Stimulated activated CD4-positive, alpha-beta T cell treated with anti-CD3 and anti-CD28 coated beads, Interleukin-12 subunit alpha, Interleukin-12 subunit beta, amount 100 ng/mL, for 24 hours (primary cell): ENCODE measurements around the gene ZNF597.

Experiments used
- DNase-seq, 2 experiments: peaks; one replicate each; pipeline ENCODE4 v3.0.0-alpha.2; 2020; ENCODE audit warnings: low read depth in 2 of 2

Gene ZNF597

DNA sequence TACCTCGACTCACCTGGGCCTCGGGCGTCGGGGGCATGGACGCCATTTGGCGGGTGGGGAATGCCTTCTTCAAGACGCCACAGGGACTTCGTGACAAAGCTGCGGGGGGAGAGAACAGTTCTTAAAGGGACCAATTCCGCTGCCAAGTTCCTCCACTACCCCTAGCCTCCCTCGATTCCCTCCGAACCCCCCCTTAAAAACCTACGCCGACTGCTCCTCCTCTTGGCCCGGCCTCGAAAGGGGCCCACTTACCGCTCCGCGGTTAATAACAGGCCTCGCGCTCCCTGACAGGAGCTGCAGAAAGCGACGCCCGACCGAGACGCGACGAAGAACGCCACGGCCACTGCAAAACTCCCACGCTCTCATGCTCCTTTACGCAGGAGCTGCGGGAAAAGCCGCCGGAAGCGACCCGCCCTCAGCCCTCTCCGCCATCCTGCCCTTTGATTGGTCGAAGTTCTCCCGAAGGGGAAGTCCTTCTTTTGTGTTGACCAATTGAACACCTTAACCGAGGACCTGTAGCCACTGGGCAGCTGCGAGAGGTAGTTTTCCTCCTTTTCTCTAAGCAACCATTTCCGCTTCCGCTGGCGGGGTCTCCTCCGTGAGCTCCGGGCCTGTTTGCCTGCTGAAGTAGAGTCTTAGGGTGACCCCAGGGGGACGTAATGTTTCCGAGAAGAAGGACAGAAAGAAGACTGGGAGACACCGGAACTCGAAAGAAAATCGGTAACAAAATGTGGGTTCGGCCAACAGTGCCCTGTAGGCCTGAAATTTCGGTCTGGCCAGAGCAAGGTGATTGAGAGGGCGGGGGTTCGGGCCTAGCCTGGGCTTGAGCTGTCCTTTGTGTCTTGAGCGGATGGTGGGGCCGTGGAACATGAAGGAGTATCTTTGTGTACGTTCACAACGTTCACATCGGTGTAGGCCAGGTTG is at the start of gene ZNF597, which contains the start of gene NAA60:
ZNF597 (minus strand) TSS at position 397 of the 924 bp plus-strand sequence; CDS start at position 46, 351 bp downstream.
NAA60 (plus strand) TSS at position 573 of the 924 bp plus-strand sequence. CDS start 32,548 bp downstream, outside the sequence.
- peak; percentile 61 to 68 for DNase-seq

GRCh38 chr16:3492356-3492755 is 49.1 kb upstream of the ZNF597 start:
- no peak for DNase-seq

GRCh38 chr16:3490911-3491629 is 47.8 kb upstream of the ZNF597 start:
- no peak for DNase-seq

GRCh38 chr16:3488801-3489200 is 45.5 kb upstream of the ZNF597 start:
- no peak for DNase-seq

DNA sequence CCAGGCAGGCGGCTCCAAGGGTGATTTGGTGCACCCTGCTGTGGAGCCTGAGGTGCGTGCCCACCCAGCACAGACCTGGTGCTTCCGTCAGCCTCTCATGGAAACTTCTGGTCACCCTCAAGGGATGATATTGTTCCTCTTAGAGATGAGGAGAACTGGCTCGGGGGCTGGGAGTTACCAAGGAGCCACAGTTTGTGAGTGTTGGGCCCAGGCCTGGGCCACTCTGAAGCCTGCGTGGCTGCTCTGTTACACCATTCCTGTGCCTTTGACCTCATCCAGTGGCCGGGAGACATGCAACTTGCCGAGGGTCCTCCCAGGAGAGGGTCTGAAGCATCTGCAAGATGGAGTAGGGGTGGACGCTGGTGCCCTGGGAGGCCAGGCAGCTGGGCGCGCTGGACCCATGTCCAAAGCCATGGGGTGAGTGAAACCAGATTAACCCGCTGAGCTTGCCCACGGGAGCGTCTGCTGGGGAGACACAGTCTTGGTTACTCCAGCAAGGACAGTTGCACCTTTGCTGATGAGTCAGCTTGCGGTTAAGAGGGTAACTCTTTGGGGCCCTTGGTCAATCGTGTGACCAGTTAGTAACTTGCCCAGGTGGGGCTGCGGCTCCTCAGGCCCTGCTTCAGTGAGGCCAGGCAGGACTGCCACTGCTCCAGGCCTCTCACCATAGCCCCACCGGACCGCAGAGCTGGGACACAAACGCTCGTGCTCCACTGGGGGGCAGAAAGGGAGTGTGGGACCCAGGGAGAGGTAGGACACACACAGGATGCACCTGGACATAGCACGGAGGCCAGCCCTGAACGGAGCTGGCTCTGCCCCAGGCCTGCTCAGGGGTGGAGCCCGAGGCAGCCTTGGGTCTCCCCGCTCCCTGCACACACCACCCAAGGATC is 44.5 kb upstream of the ZNF597 start:
- no peak for DNase-seq

- DNase-seq = no peak
These were observed 43.4 kb upstream of the ZNF597 start for GRCh38 chr16:3486506-3487215.

DNA sequence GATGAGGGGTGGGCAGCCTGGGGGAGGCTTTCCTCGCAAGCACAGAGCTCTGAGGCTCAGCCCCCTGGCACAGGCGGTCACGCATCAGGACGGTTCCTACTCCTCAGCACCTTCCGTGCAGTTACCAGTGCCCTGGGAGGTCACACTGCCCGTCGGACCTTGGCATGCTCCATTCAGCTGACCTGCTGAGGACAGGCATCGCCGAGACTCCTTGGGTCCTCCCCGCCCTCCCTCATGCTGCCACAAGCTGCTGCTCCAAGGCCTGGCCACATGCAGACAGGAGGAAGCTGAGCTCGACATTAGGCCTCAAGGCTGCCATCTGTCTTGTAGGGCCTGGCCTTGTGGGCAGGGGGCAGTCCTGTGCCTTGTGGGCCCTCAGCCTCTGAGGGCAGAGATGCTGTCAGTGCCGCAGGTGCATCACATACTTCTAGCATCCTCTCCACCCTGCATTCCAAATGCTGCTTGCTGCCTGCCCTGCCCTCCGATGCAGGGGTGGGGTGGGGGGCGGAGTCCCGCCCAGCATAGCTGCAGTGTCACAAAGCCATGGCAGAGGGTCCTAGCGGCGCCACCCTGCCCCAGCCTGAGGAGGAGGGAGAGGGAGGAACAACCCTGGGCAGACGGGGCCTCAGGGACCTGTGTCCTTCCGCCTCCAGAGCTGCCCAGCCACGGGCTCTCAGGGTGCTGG is 42.7 kb upstream of the ZNF597 start:
- no peak for DNase-seq

DNA sequence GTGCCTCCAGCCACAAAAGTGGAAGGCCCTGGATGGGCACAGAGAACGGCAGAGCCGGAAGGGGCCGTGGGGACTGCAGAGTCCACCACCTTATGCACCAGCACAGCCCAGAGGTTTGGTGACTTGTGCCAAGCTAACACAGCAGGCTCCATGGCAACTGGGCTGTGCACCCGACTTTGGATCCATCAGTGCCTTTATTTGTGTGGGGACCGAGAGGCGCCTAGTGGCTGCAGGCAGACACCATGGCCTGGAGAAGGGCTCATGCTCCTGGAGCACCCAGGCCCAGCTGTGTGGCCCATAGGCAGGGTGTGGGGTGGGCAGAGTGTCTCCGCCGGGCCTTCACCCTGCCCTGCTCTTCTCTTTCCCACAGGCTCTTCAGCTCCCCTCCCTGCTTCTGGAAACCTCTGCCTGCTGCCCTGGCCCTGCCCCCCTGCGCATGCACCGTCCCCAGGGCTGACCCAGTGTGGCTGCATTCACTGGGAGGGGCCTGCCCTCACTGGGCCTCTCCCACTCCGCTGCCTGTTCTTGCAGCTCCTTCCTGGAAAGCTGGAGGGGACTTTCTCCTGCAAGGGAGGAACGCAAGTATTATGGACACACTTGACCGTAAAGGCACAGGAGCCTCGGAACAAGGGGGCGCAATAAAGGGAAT is 41.9 kb upstream of the ZNF597 start:
- no peak for DNase-seq

DNA sequence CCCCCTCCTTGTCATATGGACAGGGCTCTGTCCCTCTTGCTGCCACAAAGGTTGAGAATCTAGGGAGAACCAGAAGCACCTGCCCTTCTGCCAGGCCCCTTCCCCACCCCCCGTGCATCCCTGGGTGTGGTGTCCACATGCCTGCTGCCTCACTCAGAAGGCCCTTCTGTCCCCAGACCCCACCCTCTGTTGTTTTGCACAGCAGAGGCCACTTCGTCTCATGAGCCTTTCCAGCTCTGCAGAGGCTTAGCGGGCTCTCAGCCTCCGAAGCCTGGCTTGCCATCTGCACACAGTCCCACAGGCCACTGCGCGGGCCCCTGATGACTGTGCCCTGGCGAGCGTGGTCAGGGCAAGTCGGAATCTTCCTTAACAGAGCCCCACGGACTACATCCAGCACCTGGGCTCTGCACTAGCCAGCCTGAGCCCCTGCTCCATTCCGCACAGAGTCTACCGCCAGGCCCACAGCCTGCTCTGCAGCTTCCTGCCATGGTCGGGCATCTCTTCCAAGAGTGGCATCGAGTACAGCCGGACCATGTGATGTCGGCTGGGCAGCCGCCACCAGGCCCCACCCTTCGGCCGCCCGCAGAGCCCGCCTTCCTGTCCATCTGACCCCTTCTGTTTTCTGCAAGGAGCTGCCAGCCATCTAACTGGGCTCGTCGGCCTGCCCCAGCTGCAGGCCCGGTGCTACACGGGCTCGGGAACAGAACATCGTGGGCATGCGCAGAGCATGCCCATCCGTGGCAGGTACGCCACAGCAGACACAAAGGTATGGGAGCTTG is 41.2 kb upstream of the ZNF597 start:
- DNase-seq = no peak

DNA sequence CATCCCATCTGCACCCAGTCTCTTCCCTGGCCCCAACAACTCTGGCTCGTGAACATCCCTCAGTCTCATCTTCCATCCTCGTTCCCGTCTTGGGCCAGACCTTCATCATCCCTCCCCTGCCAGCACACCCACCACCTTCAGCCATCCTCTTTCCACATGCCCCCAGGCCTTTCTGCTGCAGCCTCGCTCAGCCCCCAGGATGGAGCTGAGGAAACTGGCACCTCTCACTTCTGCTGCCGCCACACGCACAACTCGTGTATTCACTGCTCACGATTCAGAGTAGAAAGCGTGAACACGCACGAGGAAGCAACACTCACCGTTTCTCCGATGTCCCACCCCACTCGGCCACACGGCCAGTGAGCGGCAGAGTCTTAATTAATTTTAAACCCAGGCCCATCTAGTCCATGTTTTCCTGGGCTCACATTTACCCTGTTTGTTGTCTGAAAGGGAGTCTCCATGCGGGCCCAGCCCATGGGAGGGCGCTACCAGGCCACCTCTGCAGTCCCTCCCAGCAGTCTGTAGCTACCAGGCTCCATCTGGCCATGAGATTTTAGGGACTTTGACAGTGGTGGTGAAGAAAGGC is 39.4 kb upstream of the ZNF597 start:
- no peak for DNase-seq

DNA sequence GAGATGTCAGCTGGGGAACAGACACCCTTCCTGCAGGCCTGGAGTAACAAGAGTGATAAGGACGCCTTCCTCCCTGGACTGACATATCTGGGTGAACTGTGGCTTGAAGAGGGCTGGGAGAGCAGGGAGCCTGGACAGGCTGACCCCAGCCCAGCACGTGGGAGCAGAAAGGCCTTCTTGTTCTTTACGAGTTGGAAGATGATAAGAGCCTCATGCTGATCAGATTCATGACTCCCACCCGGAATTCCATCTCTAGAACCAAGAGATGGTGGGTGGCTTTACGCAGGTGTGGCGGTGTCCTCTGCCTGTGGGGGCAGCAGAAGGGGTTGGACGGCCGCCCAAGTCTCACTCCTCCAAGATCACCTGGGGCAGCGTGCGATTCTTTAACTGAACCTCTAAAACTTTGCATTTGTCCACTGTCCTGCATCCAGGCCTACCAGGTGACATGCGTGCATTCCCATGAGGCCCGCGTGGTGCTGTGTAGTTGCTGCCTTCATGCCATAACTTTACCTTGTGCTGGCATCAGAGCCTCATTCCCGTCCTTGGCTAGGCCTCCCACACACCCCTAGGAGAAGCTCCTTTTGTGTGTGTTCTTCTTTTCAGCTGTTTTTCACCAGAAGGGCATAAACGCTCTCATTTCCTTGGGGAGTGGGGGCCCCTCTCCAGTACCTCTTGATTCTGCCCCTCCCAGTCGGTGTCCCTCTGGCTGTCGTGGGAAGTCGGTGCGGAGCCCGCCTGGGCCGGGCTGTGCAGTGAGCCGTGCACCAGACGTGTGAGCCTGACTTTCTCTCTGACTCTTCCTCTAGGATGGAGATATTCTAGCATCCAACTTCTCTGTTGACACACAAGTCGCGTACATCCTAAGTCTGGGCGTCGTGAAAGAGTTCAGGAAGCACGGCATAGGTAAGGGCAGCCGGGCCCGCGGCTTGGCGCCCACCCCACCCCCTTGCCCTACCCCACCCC is 38.7 kb upstream of the ZNF597 start:
- DNase-seq = no peak

GRCh38 chr16:3480901-3481695 is 37.8 kb upstream of the ZNF597 start:
- no peak for DNase-seq

DNA sequence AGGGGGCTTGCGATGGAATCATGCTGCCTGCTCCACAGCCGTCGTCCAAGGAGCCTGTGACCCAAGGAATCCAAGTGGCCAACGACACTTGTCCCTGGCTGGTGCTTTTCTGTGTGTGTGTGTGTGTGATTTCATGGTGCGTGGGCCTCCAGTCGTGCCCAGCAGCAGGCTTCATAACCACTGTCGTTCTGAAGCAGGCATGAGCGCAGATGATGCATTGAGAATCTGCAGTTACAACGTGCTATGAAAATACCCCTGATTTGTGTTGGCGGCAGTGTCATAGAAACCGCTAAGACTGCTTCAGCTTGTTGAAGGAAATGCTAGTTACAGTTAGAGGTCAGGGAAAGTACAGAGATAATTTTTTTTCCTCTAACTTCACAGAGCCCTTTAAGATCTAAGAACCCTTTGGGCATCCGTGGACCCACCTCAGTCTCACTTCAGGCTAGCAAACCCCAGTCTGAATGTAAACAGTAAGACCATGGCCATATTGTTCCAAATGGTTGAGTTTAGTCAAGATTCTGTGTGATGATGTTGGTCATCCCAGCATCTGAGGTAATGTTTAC is 36.4 kb upstream of the ZNF597 start:
- no peak for DNase-seq

- DNase-seq = no peak
These were observed 35.1 kb upstream of the ZNF597 start for GRCh38 chr16:3478242-3478925.

- no peak for DNase-seq
These were observed 33.1 kb upstream of the ZNF597 start for GRCh38 chr16:3476409-3476808.
